ENCODE measurements around the gene ZNF710. TPM values are rescaled to one million over a fixed set of nuclear protein-coding genes. Genes with fewer than 3 reads are reported as not detected.

The ZNF710 gene
- total and polyA plus RNA-seq, 2 of the 4 experiments (the other 2 are of a cell fraction), result 7.6 to 8.2 TPM

- no peak overlapping the region for H4K5ac ChIP-seq (ENCODE audit: low read depth, low read length)
- no TSS peak for BruUV-seq (replicated peaks)
- H3K36me3 ChIP-seq (ENCODE audit: control insufficient read depth, insufficient read depth, low read length), result no peaks in the 10 kb centered on the region
- POLR2A ChIA-PET (ENCODE audit: unreplicated experiment), result interaction anchor here (0.6 kb wide), 1 partner anchor 56 kb away, joined by 4 read pairs; no protein-coding TSS in a partner anchor
- peak overlapping the region; percentile 52; the same call in 1 of the 2 replicates for H2BK120ac ChIP-seq (ENCODE audit: low read depth, low read length)
- H2BK20ac ChIP-seq (ENCODE audit: low read depth, low read length), result no peak overlapping the region
- dilution Hi-C loops (cut with HindIII; ENCODE audit: low sequenced_read_pairs, unreplicated experiment), result no loop called here
- ATAC-seq (ENCODE audit: low read depth) (no peak), DNase-seq (no peak)
- no peak overlapping the region; the same call in 1 of the 2 replicates for H3K14ac ChIP-seq (replicated peaks; ENCODE audit: low read depth, low read length)
- CTCF ChIA-PET, result no interaction called here
- 100% methylated on average over 4 of the region's 10 CpGs; no CpG with 5 or more reads in 1 of the 2 experiments for WGBS, 2 experiments (ENCODE audit: extremely low coverage in 2 of 2, insufficient read length in 1 of 2)
- H3K79me1 ChIP-seq (ENCODE audit: low read depth in 1 of 2, low read length in 2 of 2), result peaks cover 32 to 60% of the 10 kb centered on the region in 2 experiments
- H3K9ac ChIP-seq (ENCODE audit: low read depth, low read length), result peak overlapping the region; percentile 8; the same call in 1 of the 2 replicates
- H3K23ac ChIP-seq (ENCODE audit: low read depth, low read length), result peak overlapping the region; percentile 39; the same call in 1 of the 2 replicates
- H3K9me1 ChIP-seq (ENCODE audit: insufficient read depth, low read length), result peaks cover 18% of the 10 kb centered on the region
- H3K18ac ChIP-seq (ENCODE audit: low read depth, low read length), result no peak overlapping the region
- H4K20me1 ChIP-seq (ENCODE audit: insufficient read depth, low read length), result peaks cover 27% of the 10 kb centered on the region
- no peaks in the 10 kb centered on the region for H3K9me3 ChIP-seq (ENCODE audit: control insufficient read depth, insufficient read depth, low read length)
- no peak overlapping the region for H3K27ac ChIP-seq (ENCODE audit: insufficient read depth, low read length)
- no peak overlapping the region for H3K4me2 ChIP-seq (ENCODE audit: low read depth, low read length)
- H2BK15ac ChIP-seq (ENCODE audit: low read depth, low read length), result no peak overlapping the region
- H3K4ac ChIP-seq (ENCODE audit: low read depth, low read length), result peak overlapping the region; percentile 57
- H2AK5ac ChIP-seq (ENCODE audit: low read depth, low read length), result 0 out of 2 replicates have a peak overlapping the region, but pooled peaks have one; percentile 0
- in situ Hi-C loops (cut with MboI; ENCODE audit: low sequenced_read_pairs), result no loop called here
- peaks cover 25% of the 10 kb centered on the region for H3K4me1 ChIP-seq (ENCODE audit: control insufficient read depth, insufficient read depth, low read length)
- no peak overlapping the region for H3K56ac ChIP-seq (ENCODE audit: extremely low read depth, insufficient read depth, low read length)
- 0 out of 2 replicates have a peak overlapping the region, but pooled peaks have one; percentile 28 for H4K91ac ChIP-seq (ENCODE audit: insufficient read depth, low read depth, low read length)
- H3K4me3 ChIP-seq (ENCODE audit: insufficient read depth, low read depth, low read length), result no peak overlapping the region
- no peak overlapping the region for H2AFZ ChIP-seq (replicated peaks; ENCODE audit: low read length, poor library complexity)
- no peak overlapping the region for H2AK9ac ChIP-seq (replicated peaks; ENCODE audit: low read depth, low read length, poor library complexity)
- peak overlapping the region; percentile 44 for H2BK5ac ChIP-seq (ENCODE audit: low read depth, low read length, poor library complexity, severe bottlenecking)
- H3K27me3 ChIP-seq (ENCODE audit: control insufficient read depth, insufficient read depth, low read length), result no peaks in the 10 kb centered on the region
- no peak overlapping the region for H4K8ac ChIP-seq (ENCODE audit: low read depth in 2 of 2, low read length in 2 of 2)
- intact Hi-C loops (cut with micrococcal nuclease), result no loop called here
- TF ChIP-seq RCOR1 (IDR thresholded peaks at IDR 0.05; ENCODE audit: insufficient replicate concordance, low read length), result no peak
- no peak for TF ChIP-seq CHD1 (IDR thresholded peaks at IDR 0.05; ENCODE audit: low read depth, low read length)
- TF ChIP-seq MAZ (IDR thresholded peaks at IDR 0.05; ENCODE audit: borderline replicate concordance, low read depth, low read length), result no peak
- TF ChIP-seq CTCF (conservative IDR thresholded peaks at IDR 0.05; ENCODE audit: low read depth, low read length), result no peak
- TF ChIP-seq RAD21 (IDR thresholded peaks at IDR 0.05; ENCODE audit: low read length), result no peak
- TF ChIP-seq RFX5 (IDR thresholded peaks at IDR 0.05; ENCODE audit: low read depth, low read length), result no peak
- no peak for TF ChIP-seq MAFK (IDR thresholded peaks at IDR 0.05; ENCODE audit: low read depth, low read length)
- TF ChIP-seq NFE2L2 (IDR thresholded peaks at IDR 0.05; ENCODE audit: low read depth, low read length), result no peak
- TF ChIP-seq BHLHE40 (IDR thresholded peaks at IDR 0.05; ENCODE audit: low read depth, low read length), result no peak
- TF ChIP-seq POLR2A (IDR thresholded peaks at IDR 0.05; ENCODE audit: low read depth, low read length), result no peak
- TF ChIP-seq ELK1 (IDR thresholded peaks at IDR 0.05; ENCODE audit: borderline replicate concordance, low read depth, low read length), result no peak
- TF ChIP-seq SMC3 (IDR thresholded peaks at IDR 0.05; ENCODE audit: low read depth, low read length), result no peak
- no peak for TF ChIP-seq FOS (IDR thresholded peaks at IDR 0.05; ENCODE audit: low read depth, low read length)
- TF ChIP-seq MXI1 (IDR thresholded peaks at IDR 0.05; ENCODE audit: borderline replicate concordance, low read depth, low read length), result no peak
- TF ChIP-seq CEBPB (IDR thresholded peaks at IDR 0.05; ENCODE audit: low read depth, low read length), result no peak
These were observed 98.1 kb downstream of the ZNF710 start for GRCh38 chr15:90099072-90099867.
